Ishikawa (cell line): ENCODE data around the gene SPA17.

Experiments
- CEBPB ChIP-seq: IDR thresholded peaks from 2 replicates; pipeline ENCODE4 v1.6.1; 2012
- CREB1 ChIP-seq: IDR thresholded peaks from 2 replicates; pipeline ENCODE4 v1.6.1; 2012; ENCODE audit warnings: low read depth
- EGR1 ChIP-seq: IDR thresholded peaks from 2 replicates; pipeline ENCODE4 v1.6.1; 2012
- EP300 ChIP-seq: IDR thresholded peaks from 2 replicates; pipeline ENCODE4 v1.6.1; 2012; ENCODE audit warnings: borderline replicate concordance
- FOXM1 ChIP-seq: IDR thresholded peaks from 2 replicates; pipeline ENCODE4 v1.6.1; 2012; ENCODE audit warnings: low read depth, borderline replicate concordance
- MAX ChIP-seq: IDR thresholded peaks from 2 replicates; pipeline ENCODE4 v1.6.1; 2012
- NFIC ChIP-seq: IDR thresholded peaks from 2 replicates; pipeline ENCODE4 v1.6.1; 2012
- RAD21 ChIP-seq: IDR thresholded peaks from 2 replicates; pipeline ENCODE4 v1.6.1; 2012; ENCODE audit warnings: low read depth
- REST ChIP-seq: IDR thresholded peaks from 2 replicates; pipeline ENCODE4 v1.6.1; 2012; ENCODE audit warnings: low read depth, mild to moderate bottlenecking
- TAF1 ChIP-seq: IDR thresholded peaks from 2 replicates; pipeline ENCODE4 v1.6.1; 2012; ENCODE audit warnings: low read depth, mild to moderate bottlenecking
- TCF12 ChIP-seq: IDR thresholded peaks from 2 replicates; pipeline ENCODE4 v1.6.1; 2012; ENCODE audit warnings: low read depth
- TEAD4 ChIP-seq: IDR thresholded peaks from 2 replicates; pipeline ENCODE4 v1.6.1; 2012
- USF1 ChIP-seq: IDR thresholded peaks from 2 replicates; pipeline ENCODE4 v1.6.1; 2012
- YY1 ChIP-seq: IDR thresholded peaks from 2 replicates; pipeline ENCODE4 v1.6.1; 2012; ENCODE audit warnings: low read depth
- ZBTB7A ChIP-seq: IDR thresholded peaks from 2 replicates; pipeline ENCODE4 v1.6.1; 2012; ENCODE audit warnings: low read depth

The SPA17 gene

GRCh38 chr11:124642628-124643027 lies 31.1 kb upstream of the SPA17 start:
- TF ChIP-seq REST (no peak), CREB1 (no peak), YY1 (no peak), TCF12 (no peak), FOXM1 (no peak)

GRCh38 chr11:124643042-124643604 lies 30.6 kb upstream of the SPA17 start:
- TF ChIP-seq CEBPB (no peak), TCF12 (no peak), TEAD4 (no peak), ZBTB7A (no peak), EGR1 (no peak), MAX (no peak), FOXM1 (no peak), RAD21 (no peak), EP300 (no peak), CREB1 (no peak), YY1 (no peak), NFIC (no peak), TAF1 (no peak), REST (no peak), USF1 (no peak)

GRCh38 chr11:124643605-124644425 lies 29.9 kb upstream of the SPA17 start:
- TF ChIP-seq ZBTB7A (no peak), RAD21 (no peak), FOXM1 (no peak), YY1 (no peak), CEBPB (no peak), CREB1 (no peak), EP300 (no peak), TAF1 (no peak), MAX (no peak), TEAD4 (no peak)

- TF ChIP-seq TAF1 (no peak), FOXM1 (no peak), YY1 (0 out of 2 replicates have a peak, but pooled peaks have one; percentile 22), TEAD4 (peak; percentile 38; the same call in 1 of the 2 replicates), CEBPB (no peak), RAD21 (peak; percentile 82), REST (no peak)
Observed at GRCh38 chr11:124644426-124645280, 29.1 kb upstream of the SPA17 start.
